ENCODE measurements around the gene ZNF480.
"Not testable (repeated sequence)": the region's sequence is repeated elsewhere in the genome, so short reads cannot be mapped to it uniquely, and the experiment has no call there.

ZNF480 gene

DNA sequence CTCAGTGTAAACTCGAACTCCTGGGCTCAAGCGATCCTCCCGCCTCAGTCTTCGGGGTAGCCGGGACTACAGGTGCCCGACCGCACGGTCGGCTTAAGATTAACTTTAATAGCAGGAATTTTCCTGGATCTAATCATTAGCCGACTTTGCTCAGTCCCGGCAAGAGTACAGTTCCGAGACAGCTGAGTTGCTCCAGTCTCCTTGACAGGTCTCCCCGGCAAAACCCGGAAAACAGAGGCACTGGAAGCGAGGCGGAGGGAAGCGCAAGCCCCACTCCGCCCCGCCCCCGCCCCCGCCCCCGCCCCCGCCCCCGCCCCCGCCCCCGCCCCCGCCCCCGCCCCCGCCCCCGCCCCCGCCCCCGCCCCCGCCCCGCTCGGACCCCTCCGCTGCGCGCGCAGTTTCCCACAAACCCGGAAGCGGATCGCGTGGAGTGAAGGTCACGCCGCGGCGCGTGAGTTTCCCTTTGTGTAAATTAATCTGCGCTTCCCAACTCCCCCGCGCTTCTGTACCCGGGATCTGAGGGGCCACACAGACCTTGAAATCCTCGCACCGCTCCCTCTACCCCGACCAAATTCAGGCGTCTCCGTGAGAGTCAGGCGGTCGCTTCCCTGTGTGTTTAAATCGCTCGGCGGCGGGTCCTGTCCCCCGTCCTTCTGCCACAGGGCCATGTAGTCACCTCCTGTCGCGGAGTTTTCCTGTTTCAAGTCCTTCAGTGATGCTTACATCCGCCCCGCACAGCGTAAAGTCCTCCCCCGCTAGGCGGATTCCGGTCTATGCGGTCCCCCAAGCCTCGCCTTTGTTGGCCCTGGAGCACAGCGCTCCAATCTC lies at the start of gene ZNF480:
Gene ZNF480, plus strand, starts transcription at position 397 of the 828 bp plus-strand sequence. CDS start 3,244 bp downstream, outside the sequence.
- peak; percentile 71 to 82 for DNase-seq

DNA sequence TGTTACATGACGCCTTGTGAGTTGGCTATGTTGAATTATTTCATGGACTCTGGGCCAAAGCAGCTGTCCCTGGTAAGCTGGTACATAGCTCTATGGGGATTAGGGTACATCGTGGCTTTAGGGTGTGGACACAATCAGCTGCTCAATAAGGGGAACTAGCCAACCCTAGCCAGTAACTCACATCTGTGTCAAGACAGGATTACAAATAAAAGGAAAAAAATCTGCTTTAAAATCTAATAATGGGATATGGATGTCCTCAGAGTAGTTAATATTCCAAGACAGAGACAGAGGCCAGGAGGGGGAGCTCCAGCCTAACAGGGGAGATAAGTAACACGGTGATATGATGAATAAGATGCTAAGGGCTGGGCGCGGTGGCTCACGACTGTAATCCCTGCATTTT lies 48.7 kb upstream of the ZNF480 start:
- DNase-seq, result peak; percentile 4 to 52

- no peak for DNase-seq
Measured at GRCh38 chr19:52258426-52258825, 38.5 kb upstream of the ZNF480 start.

DNA sequence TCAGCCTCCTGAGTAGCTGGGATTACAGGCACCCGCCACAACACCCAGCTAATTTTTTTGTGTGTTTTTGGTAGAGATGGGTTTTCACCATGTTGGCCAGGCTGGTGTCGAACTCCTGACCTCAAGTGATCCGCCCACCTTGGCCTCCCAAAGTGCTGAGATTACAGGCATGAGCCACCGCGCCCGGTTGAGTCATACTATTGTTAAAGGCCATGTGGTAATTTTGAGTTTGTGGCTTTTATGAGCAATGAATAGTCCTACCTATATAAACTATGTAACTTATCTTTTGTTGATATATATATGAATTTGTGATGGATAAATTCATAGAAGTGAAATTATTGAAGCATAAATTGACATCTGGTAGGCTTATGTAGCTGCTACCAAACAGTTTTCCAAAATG lies 31.4 kb upstream of the ZNF480 start:
- DNase-seq, result not testable (repeated sequence)

DNA sequence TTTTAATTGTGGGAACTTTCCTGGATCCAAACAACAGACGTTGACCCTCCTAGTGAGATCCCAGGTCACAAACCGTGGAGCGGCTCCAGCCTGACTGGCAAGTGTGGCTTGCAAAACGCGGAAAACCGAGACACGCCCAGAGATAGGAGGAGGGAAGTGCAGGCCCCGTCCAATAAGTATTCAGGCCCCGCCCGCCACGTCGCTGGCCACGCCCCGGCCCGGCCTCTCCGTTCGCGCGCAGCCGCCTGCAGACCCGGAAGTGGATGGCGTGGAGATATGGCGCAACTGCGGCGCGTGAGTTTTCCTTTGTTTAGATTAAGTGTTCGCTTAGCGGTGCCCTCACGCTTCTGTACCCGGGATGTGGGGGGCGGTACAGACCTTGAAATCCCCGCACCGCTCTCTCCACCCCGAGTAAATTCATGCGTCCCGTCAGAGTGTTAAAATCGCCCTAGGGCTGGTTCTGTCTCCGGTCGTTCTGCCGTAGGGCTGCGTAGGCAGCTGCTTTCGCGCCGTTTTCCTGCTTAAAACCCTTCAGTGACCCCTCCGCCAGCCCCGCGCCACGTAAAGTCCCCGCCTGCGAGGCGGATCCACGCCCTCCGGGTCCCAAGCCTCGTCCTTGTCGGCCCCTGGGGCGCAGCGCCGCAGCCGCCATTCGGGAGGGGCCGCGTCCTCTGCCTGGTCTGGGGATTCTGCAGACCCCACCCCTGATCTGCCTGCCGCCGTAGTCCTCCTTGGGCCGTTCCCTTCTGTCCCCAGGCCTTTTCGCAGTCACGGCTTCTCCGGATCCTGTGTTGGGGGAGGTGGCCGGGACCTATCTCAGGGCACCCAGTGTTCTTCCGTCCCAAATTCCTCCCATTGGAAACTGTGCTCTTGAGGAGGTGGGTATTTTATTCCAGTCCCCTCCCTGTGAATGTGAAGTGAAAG lies 27.4 kb upstream of the ZNF480 start, which contains the start of gene ZNF766:
Gene ZNF766, plus strand, starts transcription at position 250 of the 924 bp plus-strand sequence. Its CDS starts 27 bp downstream, at position 277.
- DNase-seq, result peak; percentile 86 to 92

- no peak for DNase-seq
Measured at GRCh38 chr19:52270266-52270885, 26.6 kb upstream of the ZNF480 start.

GRCh38 chr19:52273301-52273700 lies 23.7 kb upstream of the ZNF480 start:
- DNase-seq, result no peak

GRCh38 chr19:52274191-52274590 lies 22.8 kb upstream of the ZNF480 start:
- no peak for DNase-seq

DNA sequence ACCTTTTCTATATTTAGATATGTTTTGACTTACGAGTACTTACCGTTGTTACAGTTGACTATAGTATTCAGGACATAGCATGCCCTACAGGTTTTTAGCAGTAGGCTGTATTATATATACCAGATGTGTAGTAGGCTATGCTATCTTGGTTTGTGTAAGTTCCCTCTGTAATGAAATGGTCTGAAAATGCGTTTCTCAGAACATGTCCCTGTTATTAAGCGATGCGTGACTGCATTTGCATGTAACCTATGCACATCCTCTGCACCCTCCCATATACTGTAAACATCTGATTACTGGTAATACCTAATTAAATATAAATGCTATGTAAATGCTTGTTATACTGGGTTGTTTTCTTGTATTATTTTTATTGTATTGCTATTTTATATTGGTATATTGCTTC lies 21.0 kb upstream of the ZNF480 start:
- no peak for DNase-seq

DNA sequence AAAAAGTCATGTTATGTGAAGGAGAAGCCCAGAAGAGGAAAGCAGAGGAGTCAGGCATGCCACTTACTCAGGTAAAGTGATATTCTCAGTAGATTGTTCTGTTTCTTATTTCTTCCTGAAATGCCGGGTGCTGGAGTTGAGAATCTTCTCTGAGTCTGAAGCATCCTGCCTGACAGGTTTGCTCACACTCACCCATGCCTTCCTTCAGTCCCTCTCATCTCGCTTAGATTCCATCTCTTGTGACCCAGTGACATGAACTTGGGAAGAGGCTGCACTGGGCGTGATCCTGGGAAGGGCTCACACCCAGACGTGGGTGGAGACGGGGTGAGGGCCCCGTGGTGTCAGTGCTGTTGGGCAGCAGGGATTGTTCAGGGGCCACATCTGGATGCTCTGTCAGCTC lies 19.5 kb upstream of the ZNF480 start:
- no peak for DNase-seq

DNA sequence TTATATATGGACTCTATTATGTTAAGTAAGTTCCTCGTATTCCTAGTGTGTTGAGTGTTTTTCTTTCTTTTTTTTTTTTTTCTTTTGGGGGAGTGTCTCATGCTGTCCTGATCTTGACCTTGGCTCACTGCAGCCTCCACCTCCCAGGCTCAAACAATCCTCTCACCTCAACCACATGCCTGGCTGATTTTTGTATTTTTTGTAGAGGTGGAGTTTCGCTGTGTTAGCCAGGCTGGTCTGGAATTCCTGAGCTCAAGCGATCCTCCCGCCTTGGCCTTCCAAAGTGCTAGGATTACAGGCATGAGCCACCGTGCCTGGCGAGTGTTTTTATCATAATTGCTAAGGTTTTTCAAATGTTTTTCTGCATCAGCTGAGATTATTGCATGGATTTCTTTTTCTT lies 10.7 kb upstream of the ZNF480 start:
- DNase-seq, result no peak

DNA sequence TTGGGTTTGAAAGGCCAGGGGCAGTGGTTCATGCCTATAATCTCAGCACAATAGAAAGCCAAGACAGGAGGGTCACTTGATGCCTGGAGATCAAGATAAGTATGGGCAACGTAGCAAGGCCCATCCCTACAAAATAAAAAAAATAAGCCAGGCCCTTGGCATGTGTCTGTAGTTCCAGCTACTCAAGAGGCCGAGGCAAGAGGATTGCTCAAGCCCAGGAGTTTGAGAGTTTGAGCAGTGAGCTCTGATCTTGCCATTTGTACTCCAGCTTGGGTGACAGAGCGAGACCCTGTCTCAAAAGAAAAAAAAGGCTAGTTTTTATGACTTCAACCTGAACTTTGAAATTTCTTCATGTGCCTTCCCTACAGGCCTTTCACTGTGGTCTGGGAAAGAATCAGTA lies 5.2 kb upstream of the ZNF480 start:
- DNase-seq, result no peak

GRCh38 chr19:52292946-52293345 lies 4.0 kb upstream of the ZNF480 start:
- DNase-seq, result not testable (repeated sequence)

DNA sequence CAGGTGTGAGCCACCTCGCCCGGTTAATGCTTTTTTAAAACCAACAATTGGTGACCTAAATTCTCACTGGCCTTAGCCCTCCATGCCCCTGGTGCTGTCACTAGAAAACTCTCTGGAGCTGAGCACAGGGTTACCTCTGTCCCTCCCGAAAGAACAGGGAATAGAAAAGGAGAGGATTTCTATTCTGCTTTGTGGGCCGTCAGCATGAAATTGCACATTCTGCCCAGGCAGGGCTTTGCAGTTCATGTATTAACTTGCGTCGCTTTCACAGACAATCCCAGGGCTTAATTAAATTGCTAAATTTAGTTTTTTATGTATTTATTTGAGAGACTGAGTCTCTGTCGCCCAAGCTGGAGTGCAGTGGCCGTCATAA lies 583 bp upstream of the ZNF480 start:
- no peak for DNase-seq

- DNase-seq, result peak in 1 of 2 experiments; percentile 24
Measured at GRCh38 chr19:52297601-52298364, 814 bp downstream of the ZNF480 start.

DNA sequence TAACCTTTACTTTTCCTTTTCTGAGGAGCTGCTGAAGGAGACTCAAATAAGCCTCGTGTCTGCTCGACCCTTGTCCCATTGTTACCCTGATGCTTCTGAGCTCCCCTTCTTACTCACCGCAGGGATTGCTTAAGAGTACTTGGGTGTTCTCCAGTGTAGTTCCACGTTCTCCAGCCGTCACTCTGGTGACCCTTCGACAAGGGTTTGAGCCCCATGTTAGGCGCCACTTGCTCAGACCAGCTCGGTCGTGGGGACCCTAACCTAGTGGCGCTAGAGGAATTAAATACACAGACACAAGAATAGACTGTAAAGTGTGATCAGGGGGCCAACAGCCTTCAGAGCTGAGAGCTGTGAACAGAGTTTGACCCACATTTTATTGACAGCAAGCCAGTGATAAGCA lies 10.3 kb downstream of the ZNF480 start:
- DNase-seq, result no peak

GRCh38 chr19:52322429-52322828 lies 25.5 kb downstream of the ZNF480 start:
- DNase-seq, result no peak

GRCh38 chr19:52331757-52332156 lies 34.8 kb downstream of the ZNF480 start:
- no peak for DNase-seq

- no peak for DNase-seq
Measured at GRCh38 chr19:52335768-52336116, 38.8 kb downstream of the ZNF480 start.

- DNase-seq, result peak; percentile 58 to 84
Measured at GRCh38 chr19:52336117-52336790, 39.3 kb downstream of the ZNF480 start, which contains the start of gene ZNF610. Gene ZNF610 (plus strand): TSS chr19:52336243. CDS start chr19:52349173, 12,930 bp downstream.

GRCh38 chr19:52336791-52337381 lies 39.9 kb downstream of the ZNF480 start:
- DNase-seq, result no peak
